SK-N-MC (cell line): ENCODE data around the gene CAPN11.

ENCODE experiments used
- EZH2 ChIP-seq: fragments of 200-600 bp; sonication (generic); IDR thresholded peaks from one replicate; pipeline ENCODE4 v1.6.1; 2017; ENCODE audit warnings: antibody characterized with exemption
- FOXP2 ChIP-seq: optimal IDR thresholded peaks from 2 replicates; pipeline ENCODE3; 2011; ENCODE audit warnings: mild to moderate bottlenecking, moderate library complexity; ENCODE audit not compliant: insufficient read depth; ENCODE audit errors: extremely low read length, control extremely low read depth
- POLR2AphosphoS5 ChIP-seq: IDR thresholded peaks from 2 replicates; pipeline ENCODE4 v1.6.1; 2012; ENCODE audit warnings: mild to moderate bottlenecking, low read depth, low read length, borderline replicate concordance

DNA sequence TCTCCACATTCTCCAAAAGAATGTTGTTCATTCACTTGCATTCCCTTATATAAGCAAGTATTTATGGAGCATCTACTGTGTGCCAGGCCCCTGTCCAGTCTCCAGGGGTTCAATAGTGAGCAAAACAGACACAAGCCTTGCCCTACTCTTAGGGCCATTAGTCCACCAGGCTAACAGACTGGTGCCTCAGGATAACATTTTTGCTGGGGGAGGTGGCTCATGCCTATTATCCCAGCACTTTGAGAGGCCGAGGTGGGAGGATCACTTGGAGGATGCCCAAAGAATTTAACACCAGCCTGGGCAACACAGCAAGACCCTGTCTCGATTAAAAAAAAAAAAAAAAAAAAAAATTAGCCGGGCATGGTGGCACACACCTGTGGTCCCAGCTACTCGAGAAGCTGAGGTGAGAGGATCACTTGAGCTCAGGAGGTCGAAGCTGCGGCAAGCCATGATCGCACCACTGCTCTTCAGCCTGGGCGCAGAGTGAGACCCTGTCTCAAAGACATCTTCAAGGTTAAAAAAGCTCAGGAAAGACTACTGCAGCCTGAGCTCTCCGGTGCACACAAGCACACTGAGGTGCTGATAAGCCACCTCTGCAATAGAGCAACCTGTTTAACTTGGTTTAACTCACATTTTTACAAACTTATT lies 19.9 kb downstream of the CAPN11 start:
- TF ChIP-seq POLR2AphosphoS5 (no peak), EZH2 (no peak), FOXP2 (no peak)
